ENCODE measurements around the gene YARS2. TPM values are rescaled to one million over a fixed set of nuclear protein-coding genes. Genes with fewer than 3 reads are reported as not detected.
"Not testable (repeated sequence)": the region's sequence is repeated elsewhere in the genome, so short reads cannot be mapped to it uniquely, and the experiment has no call there.

YARS2 gene
- total RNA-seq, 1 experiment from 2014 or later: 62.5 TPM

- DNase-seq (ENCODE audit: low read depth): no peak
These were observed 2.1 kb downstream of the YARS2 start for GRCh38 chr12:32753605-32754004.

- no peak for DNase-seq (ENCODE audit: low read depth)
These were observed 12.4 kb downstream of the YARS2 start for GRCh38 chr12:32743264-32743663.

- DNase-seq (ENCODE audit: low read depth): no peak
These were observed 13.6 kb downstream of the YARS2 start for GRCh38 chr12:32742133-32742532.

- no peak for DNase-seq (ENCODE audit: low read depth)
These were observed 16.4 kb downstream of the YARS2 start for GRCh38 chr12:32739279-32739678.

DNA sequence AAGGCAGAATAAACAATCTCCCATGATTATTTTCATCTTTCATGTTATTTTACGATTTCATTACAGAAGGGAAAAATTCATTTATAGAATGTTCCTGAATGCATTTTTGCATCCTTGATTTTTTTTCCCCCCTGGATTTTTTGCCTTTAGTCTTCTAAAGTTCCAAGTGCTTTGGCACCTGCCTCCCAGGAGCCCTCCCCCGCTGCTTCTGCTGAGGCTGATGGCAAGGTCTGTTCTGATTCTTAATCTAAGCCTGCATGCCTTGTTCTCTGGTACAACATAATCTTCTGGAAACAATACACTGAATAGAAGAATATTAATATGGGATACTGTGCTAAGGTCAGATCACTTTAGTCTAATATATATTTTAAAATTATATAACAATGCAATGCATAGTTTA, 18.0 kb downstream of the YARS2 start:
- no peak for DNase-seq (ENCODE audit: low read depth)

DNA sequence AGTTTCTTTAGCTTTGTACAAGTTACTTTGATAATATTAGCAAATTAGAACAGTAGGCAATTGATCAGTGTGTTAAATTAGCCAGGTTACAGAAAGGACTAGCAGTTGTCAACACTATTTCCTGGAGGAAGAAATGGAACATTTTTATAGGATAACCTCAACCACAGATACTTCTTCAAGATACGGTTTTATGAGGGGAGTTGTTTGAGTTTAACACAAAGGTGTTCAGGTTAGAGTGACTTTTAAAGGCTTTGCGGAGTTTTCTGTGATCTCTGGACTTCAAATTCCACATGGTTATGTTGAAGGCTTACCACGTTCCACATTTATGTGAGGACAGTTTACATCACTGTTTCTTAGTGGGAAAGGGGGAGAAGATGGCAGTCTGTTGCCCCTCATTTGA, 19.3 kb downstream of the YARS2 start:
- no peak for DNase-seq (ENCODE audit: low read depth)

GRCh38 chr12:32734952-32735351, 20.7 kb downstream of the YARS2 start:
- DNase-seq (ENCODE audit: low read depth): no peak

GRCh38 chr12:32727237-32727636, 28.5 kb downstream of the YARS2 start:
- DNase-seq (ENCODE audit: low read depth): peak; percentile 5

DNA sequence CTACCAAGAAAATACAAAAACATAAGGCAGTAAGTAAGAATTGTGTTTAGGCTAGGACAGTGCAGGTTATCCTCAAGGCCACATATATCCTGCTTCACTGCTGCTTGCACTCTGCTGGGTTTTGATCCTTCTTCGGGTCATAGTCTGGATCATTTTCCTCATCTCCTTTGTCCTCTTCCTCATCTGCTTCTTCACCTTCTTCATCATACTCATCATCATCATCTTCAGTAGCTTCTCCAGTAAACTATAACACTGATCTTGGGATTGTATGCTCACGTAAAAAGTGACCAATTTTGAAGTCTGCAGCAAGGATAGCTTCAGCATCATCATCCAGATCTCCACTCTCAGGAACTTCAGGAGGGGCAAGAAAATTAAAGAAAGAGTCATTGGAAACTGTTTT, 29.4 kb downstream of the YARS2 start:
- no peak for DNase-seq (ENCODE audit: low read depth)

- not testable (repeated sequence) for DNase-seq (ENCODE audit: low read depth)
These were observed 30.4 kb downstream of the YARS2 start for GRCh38 chr12:32725308-32725707.

GRCh38 chr12:32718926-32719325, 36.8 kb downstream of the YARS2 start:
- no peak for DNase-seq (ENCODE audit: low read depth)

- no peak for DNase-seq (ENCODE audit: low read depth)
These were observed 40.9 kb downstream of the YARS2 start for GRCh38 chr12:32714772-32715171.

DNA sequence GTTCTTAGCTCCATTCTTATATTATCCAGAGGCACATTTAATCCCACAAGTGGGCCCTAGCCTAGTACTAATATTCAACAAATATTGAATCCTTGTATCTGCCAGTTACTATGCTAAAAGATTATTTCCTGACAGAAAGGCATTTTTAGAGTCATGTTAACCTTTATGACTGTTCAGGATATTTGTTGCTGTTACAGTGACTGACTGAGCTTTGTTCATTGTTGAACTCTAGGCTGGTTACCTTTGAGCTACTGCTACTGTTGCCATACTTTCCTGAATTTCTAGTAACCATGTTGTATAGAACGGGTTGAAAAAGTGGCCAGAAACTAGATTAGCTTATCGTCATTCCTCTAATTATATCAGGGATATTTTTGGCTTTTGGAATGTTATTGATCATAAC, 46.8 kb downstream of the YARS2 start:
- no peak for DNase-seq (ENCODE audit: low read depth)

GRCh38 chr12:32706335-32707024, 49.2 kb downstream of the YARS2 start:
- no peak for DNase-seq (ENCODE audit: low read depth)

DNA sequence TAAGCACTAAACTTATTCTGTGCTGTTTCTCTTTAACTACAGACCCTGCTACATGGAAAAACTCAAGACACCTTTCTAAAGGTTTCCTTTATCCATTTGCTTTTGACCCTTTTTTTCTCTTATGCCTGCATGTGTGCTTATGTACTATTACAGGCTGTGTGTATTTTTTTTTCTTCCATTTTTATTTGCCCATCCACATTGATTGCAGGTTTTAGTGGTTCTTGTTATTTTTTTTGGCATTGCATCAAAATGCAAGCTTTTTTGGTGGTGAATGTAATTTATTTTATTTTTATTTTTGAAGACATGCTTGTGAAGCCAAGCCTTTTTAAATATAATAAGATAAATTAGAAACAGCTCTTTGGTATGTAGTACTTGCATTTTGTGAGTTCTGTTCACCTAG, 49.9 kb downstream of the YARS2 start:
- DNase-seq (ENCODE audit: low read depth): no peak

- no peak for DNase-seq (ENCODE audit: low read depth)
These were observed 52.8 kb downstream of the YARS2 start for GRCh38 chr12:32702946-32703345.

- DNase-seq (ENCODE audit: low read depth): no peak
These were observed 53.2 kb downstream of the YARS2 start for GRCh38 chr12:32702473-32702872.

GRCh38 chr12:32699437-32699836, 56.3 kb downstream of the YARS2 start:
- DNase-seq (ENCODE audit: low read depth): not testable (repeated sequence)

- no peak for DNase-seq (ENCODE audit: low read depth)
These were observed 57.4 kb downstream of the YARS2 start for GRCh38 chr12:32698285-32698684.

DNA sequence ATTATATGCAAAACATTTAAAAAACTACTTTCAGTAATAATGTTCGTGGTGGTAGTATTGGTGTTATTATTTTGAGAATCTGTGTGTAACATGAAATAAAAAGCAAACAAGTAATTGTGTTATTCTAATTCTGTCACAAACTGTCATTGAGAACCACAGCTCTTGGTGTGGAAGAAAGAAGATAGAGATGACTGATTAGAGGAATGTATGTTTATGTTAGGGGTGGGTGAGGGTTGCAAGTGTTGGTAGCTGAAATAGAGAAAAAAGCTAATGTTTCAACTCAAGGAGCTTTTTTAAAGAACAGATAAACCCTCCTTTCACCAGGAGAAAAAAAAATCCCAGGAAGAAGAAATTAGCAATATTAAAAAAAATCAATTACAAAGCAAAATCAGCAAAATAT, 58.3 kb downstream of the YARS2 start:
- no peak for DNase-seq (ENCODE audit: low read depth)

Measured in Daoy (cell line).